ENCODE results near the gene STX2.
"Not testable (repeated sequence)": the region's sequence is repeated elsewhere in the genome, so short reads cannot be mapped to it uniquely, and the experiment has no call there.

The STX2 gene

DNA sequence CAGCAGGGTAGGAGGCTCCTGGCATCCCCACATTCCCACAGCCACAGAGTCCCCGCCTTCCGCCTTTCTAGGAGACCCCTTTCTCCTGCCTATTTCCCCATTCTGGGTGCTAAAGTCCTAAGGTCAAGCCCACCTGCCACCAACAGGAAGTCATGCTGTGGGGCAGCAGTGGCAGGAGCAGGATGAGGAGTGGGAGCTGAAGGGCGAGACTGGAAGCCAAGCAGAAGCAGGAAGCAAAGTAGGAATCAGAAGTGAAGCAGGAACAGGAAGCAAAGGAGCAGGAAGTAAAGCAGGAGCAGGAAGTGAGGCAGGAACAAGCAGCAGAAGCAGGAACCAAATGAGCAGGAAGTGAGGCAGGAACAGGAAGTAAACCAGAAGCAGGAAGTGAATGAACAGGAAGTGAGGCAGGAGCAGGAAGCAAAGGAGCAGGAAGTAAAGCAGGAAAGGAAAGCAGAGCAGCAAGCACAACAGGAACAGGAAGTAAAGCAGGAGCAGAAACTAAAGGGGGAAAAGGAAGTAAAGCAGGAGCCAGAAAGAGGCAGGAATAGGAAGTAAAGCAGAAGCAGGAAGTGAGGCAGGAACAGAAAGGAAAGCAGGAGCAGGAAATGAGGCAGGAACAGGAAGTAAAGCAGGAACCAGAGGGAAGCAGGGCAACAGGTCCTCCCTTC lies 84.7 kb downstream of the STX2 start:
- DNase-seq (ENCODE audit: extremely low read depth, low read depth) = no peak
- TF ChIP-seq, protein P1, sequence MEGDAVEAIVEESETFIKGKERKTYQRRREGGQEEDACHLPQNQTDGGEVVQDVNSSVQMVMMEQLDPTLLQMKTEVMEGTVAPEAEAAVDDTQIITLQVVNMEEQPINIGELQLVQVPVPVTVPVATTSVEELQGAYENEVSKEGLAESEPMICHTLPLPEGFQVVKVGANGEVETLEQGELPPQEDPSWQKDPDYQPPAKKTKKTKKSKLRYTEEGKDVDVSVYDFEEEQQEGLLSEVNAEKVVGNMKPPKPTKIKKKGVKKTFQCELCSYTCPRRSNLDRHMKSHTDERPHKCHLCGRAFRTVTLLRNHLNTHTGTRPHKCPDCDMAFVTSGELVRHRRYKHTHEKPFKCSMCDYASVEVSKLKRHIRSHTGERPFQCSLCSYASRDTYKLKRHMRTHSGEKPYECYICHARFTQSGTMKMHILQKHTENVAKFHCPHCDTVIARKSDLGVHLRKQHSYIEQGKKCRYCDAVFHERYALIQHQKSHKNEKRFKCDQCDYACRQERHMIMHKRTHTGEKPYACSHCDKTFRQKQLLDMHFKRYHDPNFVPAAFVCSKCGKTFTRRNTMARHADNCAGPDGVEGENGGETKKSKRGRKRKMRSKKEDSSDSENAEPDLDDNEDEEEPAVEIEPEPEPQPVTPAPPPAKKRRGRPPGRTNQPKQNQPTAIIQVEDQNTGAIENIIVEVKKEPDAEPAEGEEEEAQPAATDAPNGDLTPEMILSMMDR (IDR thresholded peaks at IDR 0.05; ENCODE audit: low read depth, low read length) = no peak

DNA sequence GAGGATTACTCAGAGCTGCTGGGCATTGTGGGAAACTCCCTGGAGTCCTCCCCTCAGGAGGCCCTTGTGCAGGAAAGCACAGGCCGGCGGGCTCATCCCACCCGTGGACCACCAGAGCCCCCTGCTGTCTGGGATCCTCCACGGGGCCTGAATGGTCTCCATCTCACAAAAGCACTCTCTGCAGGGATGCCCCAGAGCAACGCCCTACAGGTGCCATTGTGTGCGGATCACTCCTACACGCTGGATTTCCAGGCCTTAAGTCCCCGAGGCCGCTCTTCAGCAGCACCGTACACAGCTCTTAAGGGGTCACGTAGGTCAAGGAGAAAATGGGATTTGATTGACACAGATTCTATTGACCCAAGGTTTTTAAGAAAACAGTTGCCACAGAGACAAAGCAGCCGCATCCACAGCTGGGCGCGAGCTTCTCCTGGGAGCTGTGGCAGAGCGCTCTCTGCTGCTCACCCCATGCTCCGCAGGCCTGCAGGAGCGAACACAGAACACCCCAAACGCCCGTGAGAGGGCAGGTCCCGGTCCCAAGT lies 86.3 kb downstream of the STX2 start:
- TF ChIP-seq, protein P1 (IDR thresholded peaks at IDR 0.05; ENCODE audit: low read depth, low read length) = no peak
- DNase-seq (ENCODE audit: extremely low read depth, low read depth) = no peak

DNA sequence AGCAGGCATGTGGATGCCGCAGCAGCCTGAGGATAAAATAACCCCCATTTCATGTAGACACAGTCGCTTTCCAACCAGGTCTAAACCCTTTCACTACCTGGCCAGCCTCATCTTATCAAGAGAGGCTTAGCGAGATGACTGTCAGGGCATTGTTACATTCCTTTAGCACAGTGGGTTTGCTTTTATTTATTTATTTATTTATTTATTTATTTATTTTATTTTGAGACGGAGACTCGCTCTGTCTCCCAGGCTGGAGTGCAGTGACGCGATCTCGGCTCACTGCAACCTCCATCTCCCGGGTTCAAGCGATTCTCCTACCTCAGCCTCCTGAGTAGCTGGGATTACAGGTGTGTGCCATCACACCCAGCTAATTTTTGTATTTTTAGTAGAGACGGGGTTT lies 87.0 kb downstream of the STX2 start:
- DNase-seq (ENCODE audit: extremely low read depth, low read depth) = not testable (repeated sequence)

DNA sequence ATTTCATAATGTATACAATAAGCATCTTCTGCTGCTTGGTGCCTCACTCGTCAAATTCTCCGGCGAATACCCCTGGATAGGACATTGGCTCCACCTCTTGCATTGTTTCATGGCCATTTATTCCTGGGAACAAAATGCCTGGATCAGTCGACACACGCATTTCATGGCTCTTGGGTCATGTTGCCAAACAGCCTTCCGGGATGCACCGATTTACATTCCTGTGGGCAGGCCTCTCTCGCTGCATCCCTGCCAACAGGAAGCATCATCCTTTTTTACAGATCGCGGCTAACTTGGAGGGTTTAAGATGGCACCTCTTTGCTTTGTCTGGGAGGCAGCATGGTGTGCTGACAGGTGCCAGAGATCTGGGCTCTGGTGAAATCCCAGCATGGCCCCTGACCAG lies 90.3 kb downstream of the STX2 start:
- DNase-seq (ENCODE audit: extremely low read depth, low read depth) = no peak
- TF ChIP-seq, protein P1 (IDR thresholded peaks at IDR 0.05; ENCODE audit: low read depth, low read length) = no peak

DNA sequence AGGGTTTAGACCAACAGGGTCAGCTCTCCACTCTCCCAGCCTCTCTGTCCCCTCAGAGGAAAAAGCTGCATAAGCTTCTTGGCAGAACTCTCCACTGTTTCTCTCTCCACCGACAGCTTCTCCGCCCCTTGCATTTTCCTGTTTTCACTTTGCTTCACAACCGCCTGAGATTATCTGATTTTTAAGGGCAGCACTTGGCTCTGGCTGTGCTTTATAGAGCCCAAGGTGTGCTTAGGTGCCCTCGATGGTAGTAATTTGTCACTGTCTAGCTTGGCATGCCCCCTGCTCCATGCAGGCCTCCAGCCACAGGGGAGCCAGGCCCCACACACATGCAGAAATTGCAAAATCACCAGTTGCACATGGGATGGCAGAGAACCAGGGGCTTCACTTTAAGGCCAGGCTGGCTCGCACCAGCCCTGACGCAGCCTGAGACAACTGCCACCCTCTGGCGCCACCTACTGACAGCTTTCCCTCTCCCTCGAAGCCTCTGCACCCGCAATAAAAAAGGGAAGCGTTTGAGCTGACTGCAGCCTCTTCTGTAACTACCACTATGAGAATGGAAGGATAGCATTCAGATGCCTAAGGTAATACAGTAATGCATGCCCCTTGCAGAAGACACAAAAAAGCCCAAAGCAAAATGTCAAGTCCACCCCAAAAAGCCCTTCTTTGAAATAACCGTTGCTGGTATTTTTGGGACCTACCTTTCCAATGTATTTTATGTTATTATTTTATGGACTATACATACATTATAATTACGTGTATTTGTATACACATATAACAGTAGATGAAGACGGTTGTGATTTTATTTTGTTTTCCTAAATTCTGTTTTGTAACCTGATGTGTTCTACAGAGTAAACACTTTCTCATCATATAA lies 90.9 kb downstream of the STX2 start:
- TF ChIP-seq, protein P1 (IDR thresholded peaks at IDR 0.05; ENCODE audit: low read depth, low read length) = peak; percentile 91
- DNase-seq (ENCODE audit: extremely low read depth, low read depth) = peak; percentile 15

DNA sequence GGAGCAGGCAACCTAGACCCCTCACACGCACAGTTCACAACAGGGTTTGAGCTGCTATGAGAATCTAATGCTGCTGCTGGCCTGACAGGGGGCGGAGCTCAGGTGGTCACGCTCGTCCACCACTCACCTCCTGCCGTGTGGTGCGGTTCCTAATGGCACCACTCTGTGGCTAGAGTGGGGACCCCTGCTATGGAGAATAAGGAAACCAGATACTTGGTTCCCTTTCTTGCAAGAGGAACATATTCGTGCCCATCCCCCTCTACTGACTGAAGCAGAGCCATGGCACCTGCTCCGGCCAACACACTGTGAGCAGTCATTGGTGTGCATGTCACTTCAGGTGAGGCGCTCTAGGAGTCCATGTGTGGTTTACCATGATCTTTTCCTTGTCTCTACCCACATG lies 92.5 kb downstream of the STX2 start:
- no peak for DNase-seq (ENCODE audit: extremely low read depth, low read depth)
- TF ChIP-seq, protein P1 (IDR thresholded peaks at IDR 0.05; ENCODE audit: low read depth, low read length) = no peak

DNA sequence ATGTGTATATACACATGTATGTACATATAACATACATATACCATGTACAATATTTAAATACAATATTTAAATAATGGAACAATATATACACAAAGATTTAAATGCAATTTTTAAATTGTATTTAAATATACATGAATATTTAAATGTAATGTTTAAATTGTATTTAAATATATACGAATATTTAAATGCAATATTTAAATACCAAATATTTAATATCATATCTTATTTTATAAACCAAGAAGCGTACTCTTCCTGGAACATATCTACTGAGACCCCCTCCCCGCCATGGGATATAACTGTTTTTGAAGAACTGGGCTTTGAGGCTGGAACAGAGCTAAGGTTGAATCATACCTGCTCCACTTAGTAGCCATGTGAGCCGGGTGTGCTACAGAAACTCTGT lies 93.1 kb downstream of the STX2 start:
- TF ChIP-seq, protein P1 (IDR thresholded peaks at IDR 0.05; ENCODE audit: low read depth, low read length) = no peak
- DNase-seq (ENCODE audit: extremely low read depth, low read depth) = no peak
